Tibial artery (tissue), 4 donors: ENCODE data around the gene DLG5.

Experiments used
- DNase-seq, 2 donors: peaks; one replicate each; pipeline ENCODE4 v3.0.0-alpha.2; 2019
- H3K27ac ChIP-seq, 2 donors: fragments of 200-600 bp; sonication (generic) in 1 of 2; 1 replicate in 1 of 2; 2 replicates in 1 of 2; pipeline ENCODE4 v1.5.1; 2018 to 2019; ENCODE audit warnings: mild to moderate bottlenecking in 1 of 2
- H3K27me3 ChIP-seq, 2 donors: fragments of 200-600 bp; sonication (generic) in 1 of 2; one replicate each; pipeline versions ENCODE4 v1.5.1 to v1.6.0; 2016 to 2019
- H3K36me3 ChIP-seq, 3 donors: fragments of 200-600 bp; sonication (generic) in 2 of 3; one replicate each; pipeline ENCODE4 v1.5.1; 2016 to 2019; ENCODE audit warnings: mild to moderate bottlenecking in 2 of 3
- H3K4me1 ChIP-seq, 4 donors: fragments of 200-600 bp; sonication (generic) in 2 of 4; 1 replicate in 3 of 4; 2 replicates in 1 of 4; pipeline ENCODE4 v1.5.1; 2016 to 2019
- H3K4me3 ChIP-seq, 2 donors: fragments of 200-600 bp; sonication (generic) in 1 of 2; 1 replicate in 1 of 2; 2 replicates in 1 of 2; pipeline ENCODE4 v1.5.1; 2018 to 2019; ENCODE audit warnings: mild to moderate bottlenecking in 2 of 2
- H3K9me3 ChIP-seq, 3 donors: fragments of 200-600 bp; sonication (generic) in 1 of 3; one replicate each; pipeline ENCODE4 v1.5.1; 2016 to 2019
- CTCF ChIP-seq, 2 experiments: fragments of 200-600 bp in 1 of 2; fragments of 450-650 bp in 1 of 2; IDR thresholded peaks; one replicate each; pipeline ENCODE4 v1.5.1; 2017 to 2019; ENCODE audit warnings: antibody characterized with exemption in 2 of 2, mild to moderate bottlenecking in 1 of 2, moderate library complexity in 1 of 2
- intact Hi-C: fragments of 100-400 bp; cut with DNase I; formaldehyde crosslinking; loops from one replicate; pipeline ENCODE4 v1.15.0; 2023; ENCODE audit warnings: low total_unique reads

DLG5 gene

GRCh38 chr10:77792155-77792554 lies 134.4 kb downstream of the DLG5 start:
- no peaks in the 10 kb centered on the region for H3K4me1 ChIP-seq
- peak in 1 of 2 donors; percentile 44 for DNase-seq

DNA sequence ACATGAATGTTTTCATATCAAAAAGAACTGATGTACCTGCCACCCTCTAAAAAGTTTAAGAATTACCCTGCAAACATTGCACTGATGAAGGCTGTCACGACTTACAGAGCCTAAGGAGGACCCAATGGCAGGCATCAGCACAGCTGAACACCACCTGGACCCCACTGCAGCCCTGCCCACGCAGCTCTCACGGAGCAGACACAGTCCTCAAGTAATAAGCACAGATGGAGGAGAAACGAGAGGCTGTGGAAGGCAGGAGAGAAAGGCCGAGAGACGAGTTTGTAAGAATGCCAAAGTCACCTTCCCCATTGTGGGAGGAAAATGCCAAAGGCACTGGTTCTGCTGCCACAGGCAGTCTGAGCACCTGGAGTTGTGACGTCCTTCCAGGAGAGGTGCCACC lies 135.0 kb downstream of the DLG5 start:
- Histone ChIP-seq H3K4me3 (no peak overlapping the region), H3K27ac (no peak overlapping the region), H3K36me3 (peaks cover 75 to 99% (median 88%) of the 10 kb centered on the region in 3 donors), H3K4me1 (no peaks in the 10 kb centered on the region), H3K9me3 (no peaks in the 10 kb centered on the region), H3K27me3 (no peaks in the 10 kb centered on the region)
- intact Hi-C loops: no loop called here
- TF ChIP-seq CTCF (IDR thresholded peaks at IDR 0.05): no peak
- peak in 1 of 2 donors; percentile 33 for DNase-seq

More at GRCh38 chr10:77792155-77792554, 134.4 kb downstream of the DLG5 start:
- no peak overlapping the region for H3K4me3 ChIP-seq
- intact Hi-C loops: no loop called here
- TF ChIP-seq CTCF (IDR thresholded peaks at IDR 0.05): no peak
- H3K9me3 ChIP-seq: no peaks in the 10 kb centered on the region
- H3K27ac ChIP-seq: no peak overlapping the region
- H3K36me3 ChIP-seq: peaks cover 76 to 99% (median 93%) of the 10 kb centered on the region in 3 donors
- H3K27me3 ChIP-seq: no peaks in the 10 kb centered on the region

GRCh38 chr10:77789861-77790260 lies 136.7 kb downstream of the DLG5 start:
- Histone ChIP-seq H3K4me1 (no peaks in the 10 kb centered on the region), H3K36me3 (peaks cover 66 to 92% (median 77%) of the 10 kb centered on the region in 3 donors), H3K4me3 (no peak overlapping the region), H3K9me3 (no peaks in the 10 kb centered on the region), H3K27me3 (no peaks in the 10 kb centered on the region), H3K27ac (no peak overlapping the region)
- intact Hi-C loops: no loop called here
- TF ChIP-seq CTCF (IDR thresholded peaks at IDR 0.05): no peak
- DNase-seq: peak in 1 of 2 donors; percentile 35

- H3K36me3 ChIP-seq: peaks cover 60 to 88% (median 68%) of the 10 kb centered on the region in 3 donors
- no peak overlapping the region for H3K4me3 ChIP-seq
- intact Hi-C loops: no loop called here
- peak in 1 of 2 donors; percentile 37 for DNase-seq
- H3K27me3 ChIP-seq: no peaks in the 10 kb centered on the region
- TF ChIP-seq CTCF (IDR thresholded peaks at IDR 0.05): no peak
- H3K4me1 ChIP-seq: no peaks in the 10 kb centered on the region
- no peaks in the 10 kb centered on the region for H3K9me3 ChIP-seq
- H3K27ac ChIP-seq: no peak overlapping the region
Measured at GRCh38 chr10:77789016-77789415, 137.5 kb downstream of the DLG5 start.

- peak in 1 of 2 donors; percentile 39 for DNase-seq
- H3K27me3 ChIP-seq: no peaks in the 10 kb centered on the region
- H3K4me1 ChIP-seq: no peaks in the 10 kb centered on the region
- peaks cover 59 to 83% (median 64%) of the 10 kb centered on the region in 3 donors for H3K36me3 ChIP-seq
- no peaks in the 10 kb centered on the region for H3K9me3 ChIP-seq
- no peak for TF ChIP-seq CTCF (IDR thresholded peaks at IDR 0.05)
- intact Hi-C loops: no loop called here
- H3K27ac ChIP-seq: no peak overlapping the region
- H3K4me3 ChIP-seq: no peak overlapping the region
Measured at GRCh38 chr10:77788496-77789010, 138.0 kb downstream of the DLG5 start.

- Histone ChIP-seq H3K36me3 (peaks cover 53 to 82% (median 62%) of the 10 kb centered on the region in 3 donors), H3K4me3 (no peak overlapping the region), H3K27ac (no peak overlapping the region), H3K4me1 (no peaks in the 10 kb centered on the region), H3K27me3 (no peaks in the 10 kb centered on the region), H3K9me3 (no peaks in the 10 kb centered on the region)
- no peak for TF ChIP-seq CTCF (IDR thresholded peaks at IDR 0.05)
- intact Hi-C loops: no loop called here
- DNase-seq: peak in 1 of 2 donors; percentile 49
Measured at GRCh38 chr10:77787440-77787839, 139.1 kb downstream of the DLG5 start.
